SKM-1 treated with dmso at 0.1 percent for 144 hours (cell line): ENCODE measurements around the gene HABP4.

Experiments
- DNase-seq: peaks from one replicate; lab custom pipeline; 2025; ENCODE audit not compliant: unreplicated experiment; lab: John Stamatoyannopoulos, UW

HABP4 gene

DNA sequence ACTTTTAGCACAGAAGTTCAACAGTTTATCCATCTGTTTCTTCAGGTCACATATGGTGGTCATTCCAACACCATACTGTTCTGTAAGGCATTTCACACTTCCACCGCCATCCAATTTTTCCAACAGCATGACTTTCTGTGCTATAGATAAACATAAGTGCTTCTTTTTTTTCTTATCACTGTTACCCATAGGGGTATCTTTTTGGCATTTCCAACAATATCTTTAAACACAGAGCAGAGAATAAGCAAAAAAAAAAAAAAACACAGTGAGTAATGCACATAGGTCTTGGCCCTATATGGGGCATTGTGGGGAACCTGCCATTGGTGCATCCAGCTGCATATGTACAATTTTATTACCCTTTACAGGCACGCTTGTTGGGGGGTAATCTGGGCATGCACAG, 19.6 kb upstream of the HABP4 start:
- DNase-seq, result no peak

- no peak for DNase-seq
These were observed 14.6 kb upstream of the HABP4 start for GRCh38 chr9:96435345-96435744.

DNA sequence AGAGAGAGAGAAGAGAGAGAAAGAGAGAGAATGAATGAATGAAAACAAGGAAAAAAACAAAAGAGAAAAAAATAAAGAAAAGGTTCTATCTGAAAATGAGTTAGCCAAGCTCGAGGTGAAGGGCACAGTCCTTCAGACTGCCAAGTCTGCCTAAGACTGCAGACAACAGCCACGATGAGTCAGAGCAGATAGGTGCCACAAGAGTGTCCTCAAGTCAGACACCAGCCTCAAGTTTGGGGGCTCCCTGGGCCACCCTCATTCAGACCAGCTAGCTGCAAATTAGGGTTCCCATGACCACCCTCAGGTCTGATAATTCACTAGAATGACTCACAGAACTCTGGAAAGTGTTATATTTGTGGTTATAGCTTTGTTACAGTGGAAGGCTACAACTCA, 13.9 kb upstream of the HABP4 start:
- DNase-seq, result no peak

- DNase-seq, result no peak
These were observed 13.4 kb upstream of the HABP4 start for GRCh38 chr9:96436456-96437126.

DNA sequence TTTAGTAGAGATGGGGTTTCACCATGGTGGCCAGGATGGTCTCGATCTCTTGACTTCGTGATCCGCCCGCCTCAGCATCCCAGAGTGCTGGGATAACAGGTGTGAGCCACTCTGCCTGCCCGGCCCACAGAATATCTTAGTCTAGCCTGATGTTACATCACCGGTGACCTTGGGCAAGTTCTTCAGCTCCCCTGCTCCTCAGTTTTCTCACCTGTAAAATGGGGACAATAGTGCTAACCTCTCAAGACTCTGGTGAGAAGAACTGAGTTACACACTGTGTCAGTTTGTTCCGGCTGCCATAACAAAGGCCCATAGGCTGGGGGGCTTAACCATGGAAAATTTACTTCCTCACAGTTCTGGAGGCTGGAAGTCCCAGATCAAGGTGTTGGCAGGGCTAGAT, 12.5 kb upstream of the HABP4 start:
- DNase-seq, result no peak

- DNase-seq, result no peak
These were observed 9.2 kb upstream of the HABP4 start for GRCh38 chr9:96440671-96441199.

DNA sequence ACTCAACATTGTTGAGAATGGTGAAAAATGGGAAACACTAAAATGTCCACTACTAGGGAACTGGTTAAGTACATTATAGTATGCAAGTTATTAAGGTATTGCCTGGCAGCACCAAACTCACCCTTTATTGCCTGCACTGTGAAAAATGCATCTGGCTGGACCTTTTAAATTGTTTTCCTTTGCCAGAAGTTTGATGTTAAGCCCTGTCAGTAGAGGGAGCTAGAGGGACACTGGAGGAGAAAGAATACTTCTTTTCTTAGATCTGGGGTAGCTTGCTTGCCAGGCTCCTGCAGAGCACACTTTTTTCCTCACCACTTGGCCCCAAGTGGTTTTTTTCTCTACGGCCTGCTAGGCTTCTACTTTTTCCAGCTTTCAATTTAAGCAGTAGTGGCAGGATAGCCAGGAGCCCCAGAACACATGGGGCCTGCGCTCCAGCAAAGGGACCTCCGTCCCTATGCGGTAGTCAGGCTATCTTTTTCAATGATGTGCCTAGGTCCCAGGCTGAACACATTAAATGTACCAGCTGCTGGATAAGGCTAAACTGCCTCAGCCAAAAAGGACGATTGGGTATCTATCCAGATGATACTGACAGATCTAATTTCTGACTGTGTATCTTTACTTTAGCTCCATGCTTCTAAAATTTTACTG, 8.0 kb upstream of the HABP4 start:
- peak; percentile 16 for DNase-seq

- DNase-seq, result peak; percentile 4
These were observed 7.5 kb upstream of the HABP4 start for GRCh38 chr9:96442491-96442890.

GRCh38 chr9:96447406-96447805, 2.6 kb upstream of the HABP4 start:
- DNase-seq, result no peak

DNA sequence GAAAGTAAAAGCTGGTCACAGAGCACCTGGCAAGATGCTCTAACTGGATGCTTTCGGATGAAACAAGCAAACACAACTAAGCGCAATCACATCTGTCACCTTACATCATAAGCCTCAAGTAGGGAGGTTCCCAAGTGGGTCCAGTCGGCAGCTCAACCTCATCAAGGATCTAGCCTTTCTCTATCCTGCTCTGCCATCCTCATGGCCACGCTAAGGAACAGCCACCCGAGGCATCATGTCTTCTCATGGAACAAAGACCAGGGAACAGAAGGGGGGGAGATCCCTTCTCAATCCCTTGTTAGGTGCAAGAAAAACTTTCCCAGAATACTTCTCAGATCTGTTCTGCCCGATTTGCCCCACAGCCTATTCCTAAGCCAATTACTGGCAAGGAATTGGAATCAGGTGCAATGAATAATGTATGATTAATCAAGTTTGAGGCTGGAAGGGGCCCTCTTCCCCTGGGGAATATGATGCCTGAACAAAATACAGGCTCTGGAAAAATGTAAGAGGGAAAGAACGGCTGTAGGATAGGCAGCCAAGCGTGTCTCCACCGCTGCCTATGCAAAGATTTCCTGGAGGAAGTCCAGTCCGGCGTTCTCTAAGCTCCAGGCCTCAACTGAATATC, 1.3 kb upstream of the HABP4 start:
- DNase-seq, result no peak

- no peak for DNase-seq
These were observed 485 bp upstream of the HABP4 start for GRCh38 chr9:96449523-96449844.

DNA sequence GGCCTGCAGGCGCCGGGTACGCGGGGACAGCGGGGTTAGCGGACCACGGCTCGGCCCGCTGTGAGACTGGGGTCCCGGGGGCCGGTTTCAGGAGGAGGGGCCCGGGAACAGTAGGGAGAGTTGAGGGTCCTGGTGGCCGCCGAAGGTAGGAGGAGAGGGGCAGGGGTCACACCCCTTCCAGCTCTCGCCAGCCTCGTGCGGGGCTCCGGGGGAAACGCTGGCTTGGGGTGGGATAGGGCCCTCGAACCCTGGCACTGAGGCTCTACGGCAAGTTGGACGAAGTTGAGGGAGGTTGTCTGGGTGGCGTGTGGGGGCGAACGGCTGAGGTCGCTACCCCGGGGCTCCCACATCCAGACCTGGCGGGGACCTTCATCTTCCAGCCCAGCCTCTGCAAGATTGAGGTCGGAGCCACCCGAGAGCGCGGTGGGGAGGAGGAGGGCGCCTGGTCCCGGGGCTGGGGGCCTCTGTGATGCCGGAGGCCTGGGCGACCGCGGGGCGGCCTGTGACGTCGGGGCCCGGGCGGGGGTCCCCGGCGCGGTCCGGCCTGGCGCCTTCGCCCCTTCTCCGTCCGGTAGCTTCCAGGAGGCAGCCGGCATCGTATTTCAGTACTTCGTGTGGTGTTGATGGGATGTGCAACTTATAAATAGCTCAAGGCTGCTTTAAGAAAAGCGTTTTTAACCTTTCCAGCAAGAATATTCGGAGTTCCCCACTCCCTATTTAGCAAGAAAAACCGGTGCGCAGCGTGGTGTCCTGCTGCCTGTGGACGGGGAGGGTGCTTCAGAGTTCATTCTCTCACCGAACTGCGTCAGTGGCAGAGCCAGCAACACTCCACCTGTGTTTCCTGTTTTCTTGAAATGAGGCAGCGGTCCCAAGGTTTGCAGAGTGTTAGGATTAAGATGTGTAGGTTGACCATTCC, 902 bp downstream of the HABP4 start:
- DNase-seq, result no peak

- no peak for DNase-seq
These were observed 3.7 kb downstream of the HABP4 start for GRCh38 chr9:96453625-96454024.

- no peak for DNase-seq
These were observed 7.3 kb downstream of the HABP4 start for GRCh38 chr9:96457266-96457665.

GRCh38 chr9:96458226-96458625, 8.3 kb downstream of the HABP4 start:
- no peak for DNase-seq

- no peak for DNase-seq
These were observed 9.5 kb downstream of the HABP4 start for GRCh38 chr9:96459268-96460007.

DNA sequence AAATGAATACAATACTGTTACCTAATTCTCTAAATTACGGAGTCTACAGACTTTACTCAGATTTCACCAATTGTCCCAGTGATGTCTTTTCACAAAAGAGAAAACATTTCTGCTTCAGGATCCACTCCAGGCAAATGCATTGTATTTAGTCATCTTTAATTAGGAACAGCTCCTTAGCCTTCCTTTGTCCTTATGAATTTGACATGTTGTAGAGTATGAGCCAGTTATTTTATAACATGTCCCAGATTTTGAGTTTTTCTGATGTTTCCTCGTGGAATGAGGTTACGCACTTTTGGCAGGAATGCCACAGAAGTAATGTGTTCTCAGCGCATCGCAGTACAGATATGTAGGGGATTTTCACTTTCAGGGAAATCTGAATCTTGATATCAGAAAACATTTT, 10.5 kb downstream of the HABP4 start:
- DNase-seq, result no peak

GRCh38 chr9:96460882-96461281, 10.9 kb downstream of the HABP4 start:
- no peak for DNase-seq

GRCh38 chr9:96461336-96461735, 11.4 kb downstream of the HABP4 start:
- DNase-seq, result no peak

DNA sequence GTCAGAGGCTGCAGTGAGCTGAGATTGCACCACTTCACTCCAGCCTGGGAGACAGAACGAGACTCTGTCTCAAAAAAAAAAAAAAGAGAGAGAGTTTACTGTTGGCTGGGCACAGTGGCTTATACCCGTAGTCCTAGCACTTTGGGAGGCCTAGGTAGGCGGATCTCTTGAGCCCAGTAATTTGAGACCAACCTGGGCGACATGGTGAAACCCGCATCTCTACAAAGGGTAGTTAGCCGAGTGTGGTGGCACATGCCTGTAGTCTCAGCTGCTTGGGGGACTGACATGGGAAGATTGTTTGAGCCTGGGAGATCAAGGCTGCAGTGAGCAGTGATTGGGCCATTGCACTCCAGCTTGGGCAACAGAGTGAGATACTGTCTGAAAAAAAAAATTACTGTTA, 12.6 kb downstream of the HABP4 start:
- no peak for DNase-seq

DNA sequence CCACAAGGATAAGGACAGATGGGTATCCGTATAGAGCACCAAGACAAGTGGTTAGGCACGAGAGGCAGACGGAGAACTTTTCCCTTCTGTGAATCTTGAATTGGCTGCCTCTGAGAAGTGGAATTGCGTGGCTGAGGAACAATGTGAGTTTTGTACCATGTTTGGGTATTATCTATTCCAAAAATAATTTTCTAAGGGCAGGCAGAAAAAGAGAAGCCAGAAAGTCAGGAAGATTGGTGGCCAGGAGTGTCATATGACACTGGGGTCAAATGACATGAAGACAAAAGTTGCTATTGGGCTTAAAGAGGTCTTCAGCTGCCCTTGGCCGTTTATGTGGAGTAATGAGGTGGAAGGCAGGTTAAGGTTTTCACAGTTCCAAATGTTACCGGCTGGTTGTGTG, 14.5 kb downstream of the HABP4 start:
- no peak for DNase-seq
